Muscle layer of duodenum (tissue), 2 donors: ENCODE results near the gene SORCS2.

Source experiments
- H3K27ac ChIP-seq: one replicate; pipeline ENCODE4 v1.7.0; 2013; ENCODE audit warnings: mild to moderate bottlenecking, low read length
- H3K27me3 ChIP-seq: one replicate; pipeline ENCODE4 v1.7.0; 2013; ENCODE audit warnings: low read depth, mild to moderate bottlenecking, control low read depth, low read length
- H3K36me3 ChIP-seq, 2 donors: one replicate each; pipeline ENCODE4 v1.7.0; 2013; ENCODE audit warnings: low read length in 2 of 2, control low read depth in 1 of 2, mild to moderate bottlenecking in 1 of 2; ENCODE audit not compliant: insufficient read depth in 2 of 2, control insufficient read depth in 1 of 2
- H3K4me1 ChIP-seq, 2 donors: one replicate each; pipeline ENCODE4 v1.7.0; 2013; ENCODE audit warnings: low read length in 2 of 2, mild to moderate bottlenecking in 2 of 2, control low read depth in 1 of 2, moderate library complexity in 1 of 2; ENCODE audit not compliant: insufficient read depth in 2 of 2, control insufficient read depth in 1 of 2
- H3K4me3 ChIP-seq, 2 donors: one replicate each; pipeline ENCODE4 v1.7.0; 2013; ENCODE audit warnings: low read length in 2 of 2, low read depth in 1 of 2, mild to moderate bottlenecking in 1 of 2
- H3K9me3 ChIP-seq, 2 donors: one replicate each; pipeline ENCODE4 v1.7.0; 2013; ENCODE audit warnings: low read length in 2 of 2, control low read depth in 1 of 2, mild to moderate bottlenecking in 1 of 2; ENCODE audit not compliant: control insufficient read depth in 1 of 2
- donor health status: healthy.

SORCS2 gene

DNA sequence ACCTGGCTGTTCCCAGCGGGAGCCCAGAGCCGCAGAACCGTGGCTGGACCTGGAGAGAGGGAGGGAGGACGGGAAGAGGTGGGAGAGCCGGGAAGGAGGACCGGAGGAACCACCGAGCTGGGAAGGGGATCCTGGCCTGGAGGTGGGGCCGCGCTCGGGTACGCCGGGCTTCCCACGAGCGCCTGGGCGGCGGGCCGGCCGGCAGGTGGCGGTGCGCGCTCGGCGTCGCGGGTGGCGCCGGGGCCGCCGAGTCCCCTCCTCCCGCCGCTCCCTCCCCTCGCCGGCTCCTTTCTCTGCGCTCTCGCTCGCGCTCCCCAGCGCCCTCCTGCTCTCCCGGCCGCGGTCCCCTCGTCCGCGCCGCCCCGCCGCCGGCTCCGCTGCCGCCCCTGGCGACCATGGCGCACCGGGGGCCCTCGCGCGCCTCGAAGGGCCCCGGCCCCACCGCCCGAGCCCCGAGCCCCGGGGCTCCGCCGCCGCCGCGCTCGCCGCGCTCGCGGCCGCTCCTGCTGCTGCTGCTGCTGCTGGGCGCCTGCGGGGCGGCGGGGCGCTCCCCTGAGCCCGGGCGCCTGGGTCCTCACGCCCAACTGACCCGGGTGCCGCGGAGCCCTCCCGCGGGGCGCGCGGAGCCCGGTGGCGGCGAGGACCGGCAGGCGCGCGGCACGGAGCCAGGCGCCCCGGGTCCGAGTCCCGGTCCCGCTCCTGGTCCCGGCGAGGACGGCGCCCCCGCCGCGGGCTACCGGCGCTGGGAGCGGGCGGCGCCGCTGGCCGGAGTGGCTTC, at the start of gene SORCS2:
TSS of gene SORCS2 (plus strand) at position 287 of the 778 bp plus-strand sequence.
- Histone ChIP-seq H3K9me3 (no peaks in the 10 kb centered on the region), H3K27ac (no peak within 1 kb of the TSS), H3K4me3 (peak within 1 kb of the TSS; percentile 53 to 61), H3K4me1 (peaks cover 0 to 28% of the 10 kb centered on the region in 2 donors), H3K27me3 (peaks cover 23% of the 10 kb centered on the region), H3K36me3 (no peaks in the 10 kb centered on the region)

DNA sequence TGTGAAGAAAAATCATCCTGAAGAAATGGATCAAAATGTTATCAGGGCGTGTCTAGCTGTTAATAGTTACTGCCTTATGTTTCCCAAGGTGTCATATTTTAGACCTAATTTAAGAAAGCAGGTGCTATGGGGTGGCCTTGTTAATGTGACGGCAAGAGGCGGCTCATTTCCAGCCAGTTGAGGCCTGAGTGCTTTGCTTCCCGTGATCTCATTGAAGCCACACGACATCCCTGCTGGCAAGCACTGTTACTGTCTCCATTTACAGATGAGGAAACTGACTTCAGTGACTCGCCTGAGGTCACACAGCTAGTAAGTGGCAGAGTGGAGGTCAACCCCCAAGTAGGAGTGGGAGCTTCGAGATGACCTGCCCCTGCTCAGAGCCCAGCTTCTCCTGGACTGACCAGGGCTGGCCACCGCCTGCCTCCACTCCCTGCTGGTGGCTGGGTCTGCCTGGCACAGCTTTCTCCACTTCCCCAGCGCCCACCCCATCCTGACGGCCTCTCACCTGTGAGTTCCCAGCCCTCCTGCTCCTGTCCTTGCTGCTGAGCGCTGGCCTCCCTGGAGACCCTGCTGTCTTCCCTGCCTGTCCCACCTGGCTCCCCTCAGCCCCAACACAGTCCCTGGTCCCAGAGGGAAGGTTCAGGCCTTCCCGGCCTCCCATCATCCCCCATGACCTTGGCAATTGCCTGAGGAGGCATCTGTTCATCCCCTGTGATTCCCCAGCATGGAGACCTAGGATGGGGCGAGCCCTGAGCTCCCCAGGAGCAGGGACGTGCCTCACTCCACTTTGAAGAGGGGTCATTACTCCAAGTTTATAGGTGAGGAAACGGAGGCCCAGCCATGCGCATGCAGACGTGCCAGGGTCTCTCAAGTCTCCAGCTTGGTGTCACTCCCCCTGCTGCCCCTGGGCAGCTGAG, 47.7 kb upstream of the SORCS2 start:
- no peaks in the 10 kb centered on the region for H3K9me3 ChIP-seq
- H3K4me1 ChIP-seq = no peaks in the 10 kb centered on the region
- no peak overlapping the region for H3K27ac ChIP-seq
- no peaks in the 10 kb centered on the region for H3K36me3 ChIP-seq
- no peak overlapping the region for H3K4me3 ChIP-seq
- no peaks in the 10 kb centered on the region for H3K27me3 ChIP-seq

DNA sequence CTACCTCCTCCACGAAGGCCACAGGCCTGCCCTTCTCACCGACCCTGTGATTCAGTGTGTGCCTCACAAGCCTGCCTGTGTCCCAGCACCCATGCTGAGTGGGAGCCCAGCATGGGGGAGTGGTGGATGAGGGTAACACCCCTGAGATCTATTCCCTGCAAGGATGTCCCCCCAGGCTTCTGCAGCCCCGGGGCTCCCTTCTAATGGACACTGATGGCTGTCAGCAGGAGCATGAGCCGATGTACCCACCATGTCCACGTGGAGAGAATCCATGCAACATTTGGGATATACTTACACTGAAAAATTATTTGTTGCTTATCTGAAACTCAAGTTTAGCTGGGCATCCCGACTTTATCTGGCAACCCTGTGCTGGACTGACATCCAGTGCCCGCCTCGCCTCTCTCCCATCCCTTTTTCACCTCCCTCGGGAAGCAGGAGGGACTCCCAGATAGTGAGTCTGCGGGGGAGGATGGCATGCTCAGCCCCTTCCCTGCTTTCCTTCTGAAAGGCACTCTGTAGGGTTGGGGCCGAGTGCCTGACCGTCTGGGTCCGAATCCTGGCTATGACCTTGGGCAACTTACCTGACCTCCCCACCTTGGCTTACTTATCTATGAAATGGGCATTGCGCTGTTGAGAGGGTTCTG, 46.9 kb upstream of the SORCS2 start:
- Histone ChIP-seq H3K4me1 (no peaks in the 10 kb centered on the region), H3K9me3 (no peaks in the 10 kb centered on the region), H3K36me3 (no peaks in the 10 kb centered on the region), H3K27me3 (no peaks in the 10 kb centered on the region), H3K4me3 (no peak overlapping the region), H3K27ac (no peak overlapping the region)

DNA sequence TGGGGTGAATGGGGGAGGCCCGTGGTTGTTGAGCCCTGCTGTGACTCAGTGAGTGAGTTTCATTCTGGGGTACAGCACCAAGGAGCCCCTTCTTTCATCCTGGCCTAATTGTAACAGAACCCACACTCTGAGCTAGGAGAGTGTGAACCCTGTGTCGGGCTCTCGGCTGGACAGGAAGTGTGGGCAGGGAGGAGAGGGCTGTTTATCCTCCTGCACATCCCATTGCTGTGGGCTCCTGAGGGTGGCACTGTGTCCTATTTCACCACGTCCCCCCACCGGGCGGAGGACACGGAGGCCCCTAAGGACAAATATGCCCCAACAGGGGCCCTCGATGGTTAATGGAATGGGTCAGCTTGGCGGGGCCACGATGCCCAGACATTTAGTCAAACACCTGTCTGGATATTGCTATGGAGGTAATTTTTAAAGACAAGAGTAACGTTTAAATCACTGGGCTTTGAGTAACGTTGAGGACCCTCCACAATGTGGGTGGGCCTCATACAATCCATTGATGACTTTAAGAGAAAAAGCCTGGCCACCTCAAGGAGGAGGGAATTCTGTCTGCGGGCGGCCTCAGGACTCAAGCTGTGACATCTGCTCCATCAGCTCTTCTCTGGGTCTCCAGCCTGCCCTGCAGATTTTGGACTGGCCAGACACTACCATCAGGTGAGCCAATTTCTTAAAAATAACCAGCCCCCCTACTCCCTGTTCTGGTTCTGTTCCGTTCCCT, 46.1 kb upstream of the SORCS2 start:
- H3K4me3 ChIP-seq = no peak overlapping the region
- no peaks in the 10 kb centered on the region for H3K9me3 ChIP-seq
- no peaks in the 10 kb centered on the region for H3K27me3 ChIP-seq
- H3K36me3 ChIP-seq = no peaks in the 10 kb centered on the region
- H3K4me1 ChIP-seq = no peaks in the 10 kb centered on the region
- no peak overlapping the region for H3K27ac ChIP-seq

DNA sequence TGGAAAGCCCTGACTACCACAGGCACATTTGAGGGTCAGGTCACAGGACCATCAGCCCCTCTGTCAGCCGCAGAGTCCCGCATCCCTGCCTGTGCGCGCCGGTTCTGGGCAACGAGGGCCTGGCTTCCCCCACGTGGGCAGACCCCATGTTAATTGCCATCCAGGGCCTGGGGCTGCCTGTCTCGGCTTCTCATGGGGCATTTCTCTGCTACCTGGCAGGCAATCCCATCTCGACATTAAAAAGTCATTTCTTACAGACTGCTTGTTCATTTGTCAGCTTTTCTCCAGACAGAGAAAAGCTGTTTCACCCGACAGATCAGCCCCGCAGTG, 45.6 kb upstream of the SORCS2 start:
- Histone ChIP-seq H3K36me3 (no peaks in the 10 kb centered on the region), H3K9me3 (no peaks in the 10 kb centered on the region)

DNA sequence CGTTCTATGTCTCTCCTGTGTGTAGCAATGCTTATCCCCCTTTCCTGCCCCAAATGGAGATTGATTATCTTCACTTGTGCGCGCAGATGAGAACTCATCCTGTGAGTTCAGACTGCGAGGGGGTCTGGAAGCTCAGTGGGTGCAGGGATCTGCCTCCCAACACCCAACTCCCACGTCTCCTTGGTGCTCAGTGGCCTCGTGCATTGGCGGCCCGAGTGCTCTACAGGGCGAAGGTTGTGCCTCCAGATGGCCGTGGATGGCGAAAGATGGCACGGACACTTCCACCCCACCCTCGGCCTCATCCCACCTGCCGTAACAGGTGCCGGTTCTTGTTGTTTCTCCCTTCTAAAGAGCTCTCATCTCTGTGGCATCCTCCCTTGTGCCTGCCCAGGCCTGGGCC, 45.1 kb upstream of the SORCS2 start:
- Histone ChIP-seq H3K4me3 (no peak overlapping the region), H3K4me1 (no peaks in the 10 kb centered on the region), H3K27ac (no peak overlapping the region), H3K9me3 (no peaks in the 10 kb centered on the region), H3K36me3 (no peaks in the 10 kb centered on the region), H3K27me3 (no peaks in the 10 kb centered on the region)

More for the DNA sequence above, 45.6 kb upstream of the SORCS2 start:
- no peak overlapping the region for H3K4me3 ChIP-seq
- H3K27me3 ChIP-seq = no peaks in the 10 kb centered on the region
- no peak overlapping the region for H3K27ac ChIP-seq
- no peaks in the 10 kb centered on the region for H3K4me1 ChIP-seq

DNA sequence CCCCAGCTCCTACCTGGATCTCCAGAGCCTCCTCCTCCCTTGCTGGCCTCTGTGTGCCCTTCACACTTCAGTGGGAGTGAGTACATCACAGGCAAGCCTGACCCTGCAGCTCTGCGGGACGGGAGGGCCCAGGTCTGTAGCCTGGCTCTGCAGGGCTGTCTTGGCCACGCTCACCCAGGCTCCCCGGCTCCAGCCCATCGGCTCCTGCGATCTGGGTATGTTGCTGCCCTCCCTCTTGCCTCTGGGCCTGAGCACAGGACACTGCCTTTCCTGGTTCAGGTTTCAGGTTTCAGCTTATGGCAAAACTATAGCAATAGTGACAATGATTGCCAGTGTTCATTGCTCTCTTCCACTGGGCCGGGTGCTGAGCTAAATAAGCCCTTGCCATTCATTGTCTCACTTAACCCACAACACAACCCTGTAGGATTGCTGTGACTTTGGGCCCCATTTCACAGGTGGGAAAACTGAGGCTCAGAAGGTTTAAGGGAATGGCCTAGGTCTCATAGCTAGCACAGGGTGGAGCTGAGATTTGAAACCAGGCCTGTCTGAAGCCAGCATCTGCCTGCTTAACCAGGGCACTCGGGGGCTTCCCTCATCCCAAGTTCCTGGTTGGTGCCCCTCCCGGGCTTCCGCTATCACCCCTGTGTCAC, 44.6 kb upstream of the SORCS2 start:
- H3K27ac ChIP-seq = no peak overlapping the region
- no peaks in the 10 kb centered on the region for H3K27me3 ChIP-seq
- H3K4me1 ChIP-seq = no peaks in the 10 kb centered on the region
- no peaks in the 10 kb centered on the region for H3K36me3 ChIP-seq
- no peaks in the 10 kb centered on the region for H3K9me3 ChIP-seq
- no peak overlapping the region for H3K4me3 ChIP-seq

DNA sequence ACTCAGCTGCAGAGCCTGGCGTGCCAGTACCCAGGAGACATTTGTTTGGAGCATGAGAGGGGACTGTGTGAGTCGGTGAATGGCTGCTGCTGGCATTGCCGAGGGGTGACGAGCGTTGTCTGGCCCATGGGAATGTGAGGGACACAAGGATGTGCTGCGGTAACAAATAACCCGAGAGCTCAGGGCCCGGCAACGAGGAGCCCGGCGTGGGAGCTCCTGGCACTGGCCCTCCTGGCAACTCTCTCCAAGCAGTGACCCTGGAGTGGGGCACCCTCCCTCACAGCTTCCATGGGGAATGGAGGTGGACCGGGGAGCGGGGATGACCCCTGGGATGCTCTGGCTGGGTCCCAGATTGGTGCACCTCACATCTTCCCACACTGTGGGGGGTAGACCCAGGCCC, 44.0 kb upstream of the SORCS2 start:
- no peaks in the 10 kb centered on the region for H3K9me3 ChIP-seq
- no peak overlapping the region for H3K27ac ChIP-seq
- H3K27me3 ChIP-seq = no peaks in the 10 kb centered on the region
- no peaks in the 10 kb centered on the region for H3K36me3 ChIP-seq
- H3K4me1 ChIP-seq = no peaks in the 10 kb centered on the region
- no peak overlapping the region for H3K4me3 ChIP-seq

DNA sequence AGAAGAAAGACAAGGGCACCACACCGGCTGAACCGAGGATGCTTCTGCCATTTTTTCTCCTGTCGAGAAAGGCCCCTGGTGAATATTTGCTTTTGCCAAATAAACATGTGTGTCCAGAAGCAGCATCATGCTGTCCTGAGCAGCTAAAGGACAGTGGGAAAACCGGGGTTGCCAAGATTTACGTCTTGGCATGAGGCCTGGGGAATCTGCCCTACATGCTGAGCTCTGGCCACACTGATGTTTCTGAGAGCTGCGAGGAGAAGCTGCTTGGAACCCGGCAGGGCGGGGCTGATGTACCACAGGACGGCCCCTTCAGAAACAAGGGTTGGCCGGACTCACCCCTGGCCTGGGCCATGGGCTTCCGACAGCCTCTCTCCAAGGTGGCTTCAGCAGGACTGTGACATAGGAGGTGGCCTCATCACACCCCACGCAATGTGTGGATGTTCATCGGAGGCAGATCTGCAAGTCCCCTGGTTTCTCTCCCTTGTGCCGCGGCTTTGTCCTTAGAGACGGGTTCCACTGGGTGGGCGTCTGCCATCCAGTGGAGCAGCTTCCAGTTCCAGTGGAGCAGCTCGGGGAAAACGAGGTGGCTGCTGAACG, 42.2 kb upstream of the SORCS2 start:
- Histone ChIP-seq H3K36me3 (no peaks in the 10 kb centered on the region), H3K4me1 (no peaks in the 10 kb centered on the region), H3K27me3 (no peaks in the 10 kb centered on the region), H3K27ac (no peak overlapping the region), H3K9me3 (no peaks in the 10 kb centered on the region), H3K4me3 (no peak overlapping the region)

DNA sequence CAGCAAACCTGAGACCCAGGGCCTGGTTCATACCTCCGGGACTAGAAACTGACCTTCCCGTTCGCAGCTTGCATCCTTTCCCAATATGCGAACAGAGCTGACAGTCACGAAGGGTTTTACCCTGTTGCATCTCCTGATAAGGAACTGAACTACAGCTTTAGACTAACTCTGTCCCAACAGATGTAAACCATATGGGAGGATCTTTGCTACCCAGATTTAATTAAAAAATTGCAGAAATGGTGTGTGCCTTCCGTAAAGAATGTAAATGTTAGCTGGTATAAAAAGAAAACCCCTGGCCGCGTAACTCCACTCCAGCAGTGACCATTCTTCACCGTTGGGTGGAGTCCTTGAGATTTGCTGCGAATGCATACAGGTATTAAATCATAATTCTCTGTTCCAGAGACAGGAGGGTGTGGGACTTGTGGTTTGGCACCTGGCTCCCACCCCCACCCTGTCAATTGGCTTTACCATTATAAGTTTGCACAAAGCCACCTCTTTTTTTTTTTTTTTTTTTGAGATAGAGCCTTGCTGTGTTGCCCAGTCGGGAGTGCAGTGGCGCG, 40.6 kb upstream of the SORCS2 start:
- Histone ChIP-seq H3K27me3 (no peaks in the 10 kb centered on the region), H3K9me3 (no peaks in the 10 kb centered on the region), H3K4me1 (peaks cover 6 to 8% of the 10 kb centered on the region in 2 donors), H3K4me3 (no peak overlapping the region), H3K27ac (no peak overlapping the region), H3K36me3 (no peaks in the 10 kb centered on the region)
